Mucosa of gallbladder (tissue), 1 donor: Measurements from ENCODE around the gene OPRM1. TPM values are rescaled to one million over a fixed set of nuclear protein-coding genes. Genes with fewer than 3 reads are reported as not detected.
"Not testable (repeated sequence)": the region's sequence is repeated elsewhere in the genome, so short reads cannot be mapped to it uniquely, and the experiment has no call there.

Source experiments
- DNase-seq: peaks from one replicate; pipeline ENCODE4 v3.0.0-alpha.2; 2020; ENCODE audit warnings: low spot score
- total RNA-seq: library from RNA; stranded (reverse); gene quantifications from one replicate; pipeline ENCODE4 v1.2.1, GENCODE V29; 2021
- donor health status: DM: no; HTN: no; CAD: no.

Gene OPRM1
- total RNA-seq = not detected

- peak; percentile 44 for DNase-seq
Measured at GRCh38 chr6:154039231-154039842, at the start of gene OPRM1. Gene OPRM1, plus strand, starts transcription at chr6:154039240. Its CDS starts 305 bp downstream, at chr6:154039545.

- DNase-seq = no peak
Measured at GRCh38 chr6:153989989-153990388, 49.1 kb upstream of the OPRM1 start.

- no peak for DNase-seq
Measured at GRCh38 chr6:153994004-153994403, 45.0 kb upstream of the OPRM1 start.

GRCh38 chr6:153994811-153995210 is 44.2 kb upstream of the OPRM1 start:
- DNase-seq = no peak

GRCh38 chr6:153997221-153997620 is 41.8 kb upstream of the OPRM1 start:
- DNase-seq = no peak

- no peak for DNase-seq
Measured at GRCh38 chr6:154001494-154002285, 37.4 kb upstream of the OPRM1 start.

GRCh38 chr6:154002894-154003293 is 36.1 kb upstream of the OPRM1 start:
- DNase-seq = no peak

GRCh38 chr6:154010371-154010770 is 28.7 kb upstream of the OPRM1 start:
- DNase-seq = no peak

- no peak for DNase-seq
Measured at GRCh38 chr6:154012852-154013251, 26.2 kb upstream of the OPRM1 start.

GRCh38 chr6:154017786-154018185 is 21.3 kb upstream of the OPRM1 start:
- DNase-seq = no peak

GRCh38 chr6:154030646-154031045 is 8.4 kb upstream of the OPRM1 start:
- no peak for DNase-seq

- DNase-seq = no peak
Measured at GRCh38 chr6:154041001-154041400, 2.0 kb downstream of the OPRM1 start.

- DNase-seq = no peak
Measured at GRCh38 chr6:154053141-154053540, 14.1 kb downstream of the OPRM1 start.

GRCh38 chr6:154056536-154056935 is 17.5 kb downstream of the OPRM1 start:
- DNase-seq = no peak

- no peak for DNase-seq
Measured at GRCh38 chr6:154057098-154057497, 18.1 kb downstream of the OPRM1 start.

GRCh38 chr6:154058963-154059680 is 20.1 kb downstream of the OPRM1 start:
- DNase-seq = no peak

GRCh38 chr6:154060076-154060475 is 21.0 kb downstream of the OPRM1 start:
- no peak for DNase-seq

- DNase-seq = no peak
Measured at GRCh38 chr6:154070041-154070440, 31.0 kb downstream of the OPRM1 start.

- no peak for DNase-seq
Measured at GRCh38 chr6:154070657-154071056, 31.6 kb downstream of the OPRM1 start.

GRCh38 chr6:154071236-154071635 is 32.2 kb downstream of the OPRM1 start:
- DNase-seq = no peak

GRCh38 chr6:154071711-154072110 is 32.7 kb downstream of the OPRM1 start:
- DNase-seq = no peak

- not testable (repeated sequence) for DNase-seq
Measured at GRCh38 chr6:154078596-154078995, 39.6 kb downstream of the OPRM1 start.
